GM12872 (cell line): ENCODE measurements around the gene CYBC1.

ENCODE experiments used
- CTCF ChIP-seq: IDR thresholded peaks from 3 replicates; pipeline ENCODE4 v1.5.1; 2011; ENCODE audit warnings: low read depth, mild to moderate bottlenecking, low read length, moderate library complexity; ENCODE audit not compliant: insufficient read depth

The CYBC1 gene

GRCh38 chr17:82474223-82475010 is 23.9 kb upstream of the CYBC1 start:
- no peak for TF ChIP-seq CTCF

GRCh38 chr17:82470065-82470464 is 19.5 kb upstream of the CYBC1 start:
- no peak for TF ChIP-seq CTCF

DNA sequence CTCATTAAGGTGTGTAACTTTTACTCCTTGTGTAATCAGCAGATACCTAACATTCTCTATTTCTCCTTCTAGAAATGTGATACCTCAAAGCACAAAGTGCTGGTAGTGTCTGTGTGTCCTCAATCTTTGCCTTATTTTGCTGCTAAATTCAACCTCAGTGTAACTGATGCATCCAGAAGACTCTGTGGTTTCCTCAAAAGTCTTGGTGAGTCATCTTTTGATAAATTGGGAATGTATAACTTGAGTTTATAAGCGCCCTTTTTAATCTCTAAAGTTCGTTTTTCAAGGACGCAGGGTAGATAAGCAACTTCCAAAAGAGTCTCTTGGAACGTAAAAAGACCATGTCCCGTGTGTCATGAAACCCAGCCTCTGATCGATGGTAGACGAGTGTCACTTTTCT is 18.1 kb upstream of the CYBC1 start:
- no peak for TF ChIP-seq CTCF

GRCh38 chr17:82465023-82465603 is 14.6 kb upstream of the CYBC1 start:
- no peak for TF ChIP-seq CTCF

DNA sequence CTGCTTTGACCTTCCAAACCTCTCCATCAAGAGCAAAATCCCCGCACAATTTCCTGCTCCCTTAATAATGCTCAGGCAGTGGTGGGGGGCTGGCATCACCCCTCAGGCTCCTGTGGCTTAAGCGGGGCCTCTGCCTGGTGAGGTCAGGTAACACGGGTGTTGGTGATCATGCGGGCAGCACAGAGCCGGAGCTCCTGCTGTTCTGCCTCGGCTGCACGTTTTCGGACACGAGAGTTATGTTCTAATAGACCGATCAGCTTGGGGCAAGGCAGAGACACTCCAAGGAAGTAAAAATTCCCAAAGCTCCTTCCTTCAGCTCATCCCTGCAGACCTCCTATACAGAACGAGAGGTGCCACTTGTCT is 14.0 kb upstream of the CYBC1 start:
- no peak for TF ChIP-seq CTCF

DNA sequence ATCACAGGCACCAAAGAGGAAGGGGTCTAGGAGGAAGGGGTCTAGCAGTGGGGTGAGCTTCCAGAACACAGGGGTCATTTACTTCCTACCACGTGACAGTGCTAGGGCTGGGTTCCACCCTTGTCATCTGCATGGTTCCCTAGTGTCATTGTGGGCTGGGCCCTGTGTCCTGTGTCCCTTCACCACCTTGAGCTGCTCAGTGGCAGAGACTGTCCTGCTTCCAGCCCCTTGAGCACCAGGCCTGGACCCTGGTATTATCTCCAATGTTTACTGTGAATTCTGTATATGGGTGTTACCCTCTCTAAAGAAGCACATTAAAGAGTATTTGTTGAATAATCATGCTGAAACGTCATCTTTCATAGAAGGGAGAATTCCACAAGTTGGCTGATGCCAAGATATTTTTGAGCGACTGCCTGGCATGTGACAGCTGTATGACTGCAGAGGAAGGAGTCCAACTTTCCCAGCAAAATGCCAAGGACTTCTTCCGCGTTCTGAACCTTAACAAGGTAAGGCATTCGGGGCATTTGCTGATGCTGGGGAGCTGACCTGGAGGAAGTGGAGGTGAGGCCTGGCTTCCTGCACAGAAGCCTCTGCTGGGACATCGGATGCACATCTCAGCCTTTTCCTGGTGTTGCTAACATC is 13.5 kb upstream of the CYBC1 start:
- TF ChIP-seq CTCF, result no peak

GRCh38 chr17:82463391-82463790 is 12.8 kb upstream of the CYBC1 start:
- no peak for TF ChIP-seq CTCF
